Stimulated activated naive CD8-positive, alpha-beta T cell treated with anti-CD3 and anti-CD28 coated beads, Interleukin-15, Interleukin-2, amounts not matched to agents 100 ng/mL and 50 ng/mL, for 24 hours (primary cell): ENCODE measurements around the gene SLC13A1.

Source experiments
- H3K27ac Mint-ChIP-seq: one replicate; pipeline ENCODE4 v1.8.0; 2021; ENCODE audit warnings: mild to moderate bottlenecking, mixed read lengths
- H3K27me3 Mint-ChIP-seq: one replicate; pipeline ENCODE4 v1.8.0; 2021; ENCODE audit warnings: mixed read lengths
- H3K36me3 Mint-ChIP-seq: one replicate; pipeline ENCODE4 v1.8.0; 2021; ENCODE audit warnings: low read depth, mixed read lengths
- H3K4me1 Mint-ChIP-seq: one replicate; pipeline ENCODE4 v1.8.0; 2021; ENCODE audit warnings: low read depth, mixed read lengths
- H3K4me3 Mint-ChIP-seq: one replicate; pipeline ENCODE4 v1.8.0; 2021; ENCODE audit warnings: mild to moderate bottlenecking, mixed read lengths
- H3K9me3 Mint-ChIP-seq: one replicate; pipeline ENCODE4 v1.8.0; 2021; ENCODE audit warnings: mixed read lengths

SLC13A1 gene

DNA sequence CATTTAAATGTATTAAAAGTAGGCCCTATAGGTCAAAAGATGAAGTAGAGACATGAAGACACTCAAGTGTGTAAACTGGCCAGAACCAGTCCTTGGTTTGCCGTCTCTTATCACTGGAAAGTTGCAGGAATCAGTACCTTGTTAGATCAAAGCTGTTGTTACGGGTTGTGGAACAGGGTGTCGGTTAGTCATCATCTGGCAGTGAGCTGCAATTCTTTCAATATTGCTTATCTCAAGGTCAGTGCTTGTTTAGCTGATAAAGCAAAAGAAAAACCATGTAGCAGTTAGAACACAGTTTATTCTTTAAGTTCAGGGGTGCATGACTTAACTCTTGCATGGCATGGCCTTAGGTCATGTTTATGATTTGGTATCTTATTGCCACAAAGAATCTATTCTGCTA lies 10.0 kb upstream of the SLC13A1 start:
- Mint-ChIP-seq H3K27me3 (no peaks in the 10 kb centered on the region), H3K4me1 (no peaks in the 10 kb centered on the region), H3K4me3 (no peak overlapping the region), H3K27ac (no peak overlapping the region), H3K36me3 (no peaks in the 10 kb centered on the region), H3K9me3 (peaks cover 4% of the 10 kb centered on the region)

DNA sequence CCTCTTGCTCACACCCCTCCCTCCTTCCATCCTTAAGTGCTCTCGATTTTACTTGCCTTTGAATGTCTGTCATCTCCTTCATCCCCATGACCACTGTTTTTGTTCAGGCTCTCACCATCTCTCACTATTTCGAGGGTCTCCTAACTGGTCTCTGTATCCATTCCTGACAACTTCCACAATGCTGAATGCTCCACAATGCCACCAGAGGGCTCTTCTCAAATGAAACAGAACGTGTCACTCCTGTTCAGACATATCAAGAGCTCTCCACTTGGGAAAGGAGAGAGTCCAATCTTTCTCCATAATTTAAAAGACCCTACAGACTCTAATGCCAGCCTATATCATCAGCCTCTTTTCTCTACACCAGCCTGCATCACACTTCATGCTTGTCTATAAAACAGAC lies 9.0 kb upstream of the SLC13A1 start:
- H3K9me3 Mint-ChIP-seq, result peaks cover 4% of the 10 kb centered on the region
- H3K4me3 Mint-ChIP-seq, result no peak overlapping the region
- no peaks in the 10 kb centered on the region for H3K36me3 Mint-ChIP-seq
- H3K27ac Mint-ChIP-seq, result no peak overlapping the region
- no peaks in the 10 kb centered on the region for H3K27me3 Mint-ChIP-seq
- H3K4me1 Mint-ChIP-seq, result no peaks in the 10 kb centered on the region

DNA sequence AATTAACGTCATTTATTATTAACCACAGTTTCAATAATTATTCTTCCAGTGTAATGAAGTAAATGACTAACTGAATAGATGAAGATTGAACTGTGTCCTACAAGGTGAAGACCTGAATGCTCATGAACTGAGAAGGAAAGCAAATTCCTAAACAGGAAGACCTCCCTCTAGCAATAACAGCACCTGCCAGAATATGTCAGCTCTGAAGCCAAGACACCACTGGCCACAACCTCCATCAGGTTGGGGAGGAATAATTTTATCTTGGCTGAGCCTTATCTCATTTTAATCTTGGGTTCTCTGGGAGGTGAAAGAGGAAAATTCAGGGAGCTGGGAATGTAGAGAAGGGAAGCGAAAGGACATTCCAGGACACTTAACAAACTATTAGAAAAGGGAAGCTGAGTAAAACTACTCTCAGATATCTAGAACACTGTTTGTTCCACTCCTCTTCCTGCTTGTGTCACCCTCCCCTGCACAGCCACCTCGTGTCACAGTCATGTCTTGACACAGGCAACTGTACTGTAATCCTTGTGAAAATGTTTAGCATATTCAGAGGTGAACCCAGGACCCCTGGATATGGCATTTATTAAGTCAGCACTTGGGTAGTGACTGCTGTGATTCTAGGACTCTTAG lies 4.6 kb upstream of the SLC13A1 start:
- Mint-ChIP-seq H3K9me3 (no peaks in the 10 kb centered on the region), H3K27ac (no peak overlapping the region), H3K36me3 (no peaks in the 10 kb centered on the region), H3K27me3 (no peaks in the 10 kb centered on the region), H3K4me1 (no peaks in the 10 kb centered on the region), H3K4me3 (no peak overlapping the region)

DNA sequence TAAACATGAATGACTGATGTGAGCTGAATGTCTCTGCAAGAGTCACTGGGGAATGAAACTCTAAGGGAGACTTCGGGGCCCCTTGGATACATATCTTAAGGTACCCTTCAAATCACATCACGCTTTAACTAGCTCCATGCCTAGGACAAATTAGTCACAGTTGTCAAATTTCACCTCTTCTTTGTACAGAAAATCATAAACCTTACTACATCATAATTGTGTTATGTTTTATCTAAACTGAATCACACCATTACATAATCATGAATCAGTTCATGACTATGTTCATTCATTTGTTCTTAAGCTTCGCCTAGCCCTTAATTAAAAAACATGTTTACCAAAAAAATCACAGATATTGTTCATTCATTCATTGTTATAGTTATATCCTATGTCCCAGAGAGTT lies 2.1 kb upstream of the SLC13A1 start:
- H3K4me3 Mint-ChIP-seq, result no peak overlapping the region
- no peaks in the 10 kb centered on the region for H3K27me3 Mint-ChIP-seq
- H3K27ac Mint-ChIP-seq, result no peak overlapping the region
- no peaks in the 10 kb centered on the region for H3K36me3 Mint-ChIP-seq
- no peaks in the 10 kb centered on the region for H3K9me3 Mint-ChIP-seq
- no peaks in the 10 kb centered on the region for H3K4me1 Mint-ChIP-seq

DNA sequence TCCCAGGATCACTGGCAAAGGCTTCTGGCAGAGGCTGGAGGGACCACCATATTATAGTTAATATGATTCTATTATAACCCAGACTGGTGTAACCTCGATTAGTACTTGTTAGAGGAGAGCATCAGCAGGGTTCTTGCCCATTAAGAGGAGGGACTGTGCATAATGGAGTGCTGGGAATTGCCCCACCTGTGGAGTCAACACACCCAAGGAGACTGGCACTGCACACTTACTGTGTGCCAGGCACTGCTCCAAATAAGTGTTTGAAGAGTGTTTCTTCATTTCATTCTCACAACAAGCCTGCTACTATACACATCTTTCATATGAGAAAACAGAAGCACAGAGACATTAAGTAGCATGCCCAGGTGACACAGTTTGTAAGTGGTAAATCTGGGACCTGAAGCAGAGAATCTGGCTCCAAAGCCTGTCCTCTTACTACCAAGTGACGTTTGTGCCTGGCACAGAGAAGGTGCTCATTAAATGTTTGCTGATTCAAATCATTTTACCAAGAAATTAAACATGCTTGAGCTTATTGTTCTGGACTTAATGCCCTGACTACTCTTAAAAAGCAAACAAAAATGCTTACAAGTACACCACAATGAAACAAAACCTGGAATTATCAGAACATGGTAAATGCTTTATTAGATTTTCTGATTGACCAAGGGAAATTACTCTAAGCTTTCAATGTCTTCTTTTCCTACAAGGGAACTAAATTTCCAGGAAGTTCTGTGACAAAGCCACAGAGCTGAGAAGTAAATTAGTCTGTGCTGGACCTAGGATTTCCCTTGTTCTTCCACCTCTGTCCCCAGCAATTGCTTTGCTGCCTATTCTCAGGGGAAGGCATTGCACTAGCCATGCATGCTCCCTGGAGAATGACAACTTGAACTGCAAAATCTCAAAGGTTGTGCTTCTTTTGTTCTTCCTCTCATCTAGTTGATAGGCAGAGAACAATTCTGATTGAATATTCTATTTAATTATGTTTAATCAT lies 809 bp downstream of the SLC13A1 start:
- no peak overlapping the region for H3K27ac Mint-ChIP-seq
- no peaks in the 10 kb centered on the region for H3K9me3 Mint-ChIP-seq
- H3K4me1 Mint-ChIP-seq, result no peaks in the 10 kb centered on the region
- no peaks in the 10 kb centered on the region for H3K27me3 Mint-ChIP-seq
- H3K36me3 Mint-ChIP-seq, result no peaks in the 10 kb centered on the region
- no peak overlapping the region for H3K4me3 Mint-ChIP-seq

DNA sequence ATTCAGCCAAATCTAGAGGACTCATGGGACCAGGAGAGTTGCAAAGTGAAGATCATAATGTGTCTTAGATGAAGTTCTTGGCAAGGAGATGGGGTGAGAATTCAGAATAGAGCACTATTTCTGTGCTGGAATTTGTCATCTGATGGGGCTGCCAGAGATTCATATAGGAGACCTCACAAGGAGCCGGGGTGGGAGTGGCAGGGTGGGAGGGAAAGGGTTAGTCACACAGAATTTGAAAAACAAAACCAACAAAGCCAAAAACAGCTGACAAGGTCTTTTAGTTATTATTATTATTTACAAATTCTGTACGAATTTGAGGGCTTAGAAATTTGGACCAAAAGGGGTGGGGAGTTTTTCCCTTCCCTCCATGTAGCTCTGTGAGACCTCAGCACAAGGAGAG lies 1.7 kb downstream of the SLC13A1 start:
- Mint-ChIP-seq H3K27me3 (no peaks in the 10 kb centered on the region), H3K27ac (no peak overlapping the region), H3K36me3 (no peaks in the 10 kb centered on the region), H3K4me3 (no peak overlapping the region), H3K4me1 (no peaks in the 10 kb centered on the region), H3K9me3 (no peaks in the 10 kb centered on the region)

DNA sequence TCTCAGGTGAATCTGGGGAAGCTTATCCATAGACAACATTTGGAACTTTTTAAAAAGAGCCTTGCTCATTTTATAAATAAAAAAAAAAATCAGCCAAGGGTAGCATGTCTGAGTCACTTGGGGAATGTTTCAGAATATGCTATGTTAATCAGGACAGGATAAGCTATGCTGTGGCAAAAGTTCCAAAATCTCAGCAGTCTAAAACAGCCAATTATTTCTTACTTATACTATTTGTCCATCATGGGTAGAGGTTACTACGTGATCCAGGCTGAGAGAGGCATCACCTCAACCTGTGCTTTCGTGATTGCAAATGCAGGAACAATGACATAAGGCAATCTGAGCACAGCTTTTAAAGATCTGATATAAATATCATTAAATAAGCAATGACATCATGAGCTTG lies 6.5 kb downstream of the SLC13A1 start:
- H3K27me3 Mint-ChIP-seq, result no peaks in the 10 kb centered on the region
- no peak overlapping the region for H3K4me3 Mint-ChIP-seq
- no peaks in the 10 kb centered on the region for H3K9me3 Mint-ChIP-seq
- H3K36me3 Mint-ChIP-seq, result no peaks in the 10 kb centered on the region
- no peaks in the 10 kb centered on the region for H3K4me1 Mint-ChIP-seq
- no peak overlapping the region for H3K27ac Mint-ChIP-seq

DNA sequence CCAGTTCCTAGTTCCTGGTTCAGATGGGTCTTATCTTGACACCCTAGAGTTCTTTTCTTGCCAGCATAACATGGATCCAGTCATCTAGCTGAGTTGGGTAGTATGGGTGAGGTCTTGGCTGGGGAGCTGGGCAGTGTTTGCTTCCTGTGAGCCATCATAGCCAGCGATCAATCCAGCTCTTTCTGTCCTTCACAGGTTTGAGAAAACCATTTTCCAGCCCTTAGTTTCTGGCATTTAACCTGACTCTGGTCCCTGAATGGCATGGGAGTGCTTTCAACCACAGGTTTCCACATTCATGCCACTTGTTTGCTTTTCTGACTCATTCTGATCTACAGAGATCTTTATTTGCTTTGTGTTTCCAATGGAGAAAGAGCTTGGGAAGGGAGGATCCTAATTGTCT lies 8.6 kb downstream of the SLC13A1 start:
- Mint-ChIP-seq H3K36me3 (no peaks in the 10 kb centered on the region), H3K27ac (no peak overlapping the region), H3K4me1 (no peaks in the 10 kb centered on the region), H3K4me3 (no peak overlapping the region), H3K9me3 (no peaks in the 10 kb centered on the region), H3K27me3 (no peaks in the 10 kb centered on the region)

DNA sequence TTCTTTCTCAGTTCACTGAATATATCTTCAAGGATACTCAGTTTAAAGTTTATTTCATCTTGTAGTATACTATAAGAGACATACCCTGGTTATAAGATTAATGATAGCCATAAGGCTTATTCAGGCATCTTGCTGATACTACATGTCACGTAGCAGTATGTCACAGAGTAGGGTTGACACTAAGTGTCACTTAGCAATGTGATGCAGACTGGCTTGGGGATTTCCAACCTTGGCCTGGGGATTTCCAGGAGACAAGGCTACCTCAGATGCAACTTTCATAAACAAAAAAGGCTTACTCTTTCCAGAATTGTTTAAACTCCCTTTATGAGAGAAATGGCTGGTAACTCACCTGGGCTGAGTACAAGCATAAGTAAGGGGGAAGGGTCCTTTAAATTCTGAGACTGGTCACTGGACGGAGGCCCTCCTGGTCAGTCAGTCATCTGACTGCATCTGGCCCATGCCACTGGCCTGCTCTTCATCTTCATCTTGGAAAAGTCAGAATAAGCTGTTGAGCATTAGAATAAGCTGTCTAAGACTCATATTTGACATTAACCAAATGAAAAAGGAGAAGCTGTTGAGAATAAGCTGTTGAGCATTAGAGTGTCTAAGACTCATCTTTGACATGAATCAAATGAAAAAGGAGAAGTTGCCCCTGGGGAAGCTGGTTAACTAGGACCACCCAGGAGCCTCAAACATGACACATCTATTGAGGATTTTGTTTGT lies 9.5 kb downstream of the SLC13A1 start:
- H3K27ac Mint-ChIP-seq, result no peak overlapping the region
- no peaks in the 10 kb centered on the region for H3K4me1 Mint-ChIP-seq
- H3K27me3 Mint-ChIP-seq, result no peaks in the 10 kb centered on the region
- no peak overlapping the region for H3K4me3 Mint-ChIP-seq
- no peaks in the 10 kb centered on the region for H3K9me3 Mint-ChIP-seq
- no peaks in the 10 kb centered on the region for H3K36me3 Mint-ChIP-seq

DNA sequence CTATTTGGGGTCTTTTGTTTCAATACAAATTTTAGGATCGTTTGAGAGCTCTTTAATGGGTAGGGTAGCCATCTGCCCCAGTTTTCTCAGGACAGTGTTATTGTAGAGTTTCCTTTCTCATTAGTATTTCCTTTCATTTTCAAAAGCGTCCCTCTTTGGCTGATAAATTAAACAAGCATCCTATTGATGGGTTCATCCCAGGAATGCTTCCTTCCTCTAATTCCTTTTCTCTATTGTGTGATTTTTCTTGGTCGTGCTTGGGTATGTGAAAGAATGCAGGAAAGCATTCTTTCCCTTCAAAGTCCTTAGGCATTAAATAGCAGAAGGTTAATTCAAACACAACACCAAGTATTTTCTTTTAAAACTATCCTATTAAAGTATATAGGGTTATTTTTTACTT lies 14.0 kb downstream of the SLC13A1 start:
- Mint-ChIP-seq H3K36me3 (no peaks in the 10 kb centered on the region), H3K9me3 (peaks cover 6% of the 10 kb centered on the region), H3K27ac (no peak overlapping the region), H3K4me3 (no peak overlapping the region), H3K4me1 (no peaks in the 10 kb centered on the region), H3K27me3 (no peaks in the 10 kb centered on the region)

DNA sequence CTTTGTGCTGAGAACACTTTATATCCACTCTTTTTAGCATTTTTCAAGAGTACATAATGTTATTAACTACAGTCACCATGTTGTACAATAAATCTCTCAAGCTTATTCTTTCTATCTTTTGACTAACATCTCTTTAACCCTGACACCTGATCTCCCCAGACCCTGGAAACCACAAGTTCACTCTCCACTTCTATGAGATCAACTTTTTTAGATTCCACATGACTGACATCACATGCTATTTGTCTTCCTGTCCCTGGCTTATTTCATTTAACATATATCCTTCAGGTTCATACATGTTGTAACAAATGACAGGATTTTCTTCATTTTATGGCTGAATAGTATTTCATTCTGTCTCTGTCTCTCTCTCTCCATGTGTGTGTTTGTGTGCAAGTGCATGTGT lies 15.5 kb downstream of the SLC13A1 start:
- no peaks in the 10 kb centered on the region for H3K4me1 Mint-ChIP-seq
- H3K27ac Mint-ChIP-seq, result no peak overlapping the region
- H3K27me3 Mint-ChIP-seq, result no peaks in the 10 kb centered on the region
- H3K36me3 Mint-ChIP-seq, result no peaks in the 10 kb centered on the region
- peaks cover 6% of the 10 kb centered on the region for H3K9me3 Mint-ChIP-seq
- H3K4me3 Mint-ChIP-seq, result no peak overlapping the region

DNA sequence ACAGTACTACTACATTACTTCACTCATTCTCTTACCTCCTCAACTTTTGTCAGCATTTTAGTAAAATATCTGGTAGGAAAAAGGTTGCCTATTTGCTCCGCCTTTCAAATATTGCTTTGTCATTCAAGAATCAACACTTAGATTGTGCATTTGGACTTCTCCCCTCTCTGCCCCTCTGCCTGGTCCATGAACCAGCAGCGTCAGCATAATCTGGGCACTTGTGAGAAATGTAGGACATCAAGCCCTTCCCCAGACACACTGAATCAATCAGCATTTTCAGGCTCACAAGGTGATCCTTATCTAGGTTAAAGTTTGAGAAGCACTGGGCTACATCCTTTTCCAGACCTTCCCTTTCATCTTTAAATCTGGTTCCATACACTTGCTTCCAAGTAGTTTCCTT lies 16.3 kb downstream of the SLC13A1 start:
- H3K27me3 Mint-ChIP-seq, result no peaks in the 10 kb centered on the region
- H3K9me3 Mint-ChIP-seq, result peaks cover 6% of the 10 kb centered on the region
- H3K4me1 Mint-ChIP-seq, result no peaks in the 10 kb centered on the region
- no peaks in the 10 kb centered on the region for H3K36me3 Mint-ChIP-seq
- H3K4me3 Mint-ChIP-seq, result no peak overlapping the region
- no peak overlapping the region for H3K27ac Mint-ChIP-seq

DNA sequence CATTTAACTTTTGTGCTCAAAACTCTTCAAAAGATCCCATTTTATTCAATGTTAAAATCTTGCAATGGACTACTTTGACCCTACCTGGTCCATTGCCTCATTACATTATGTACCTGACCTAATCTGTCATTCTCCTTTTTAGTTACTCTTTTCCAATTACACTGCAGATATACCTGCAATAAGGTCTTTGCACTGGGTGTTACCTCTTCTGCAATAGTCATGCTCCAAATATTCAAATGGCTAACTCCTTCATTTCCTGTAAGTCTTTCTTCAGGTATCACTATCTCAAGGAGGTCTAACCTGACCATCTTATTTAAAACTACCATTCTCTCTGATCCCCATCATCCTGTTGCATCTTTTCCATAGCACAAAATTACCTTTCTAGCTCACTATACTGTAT lies 22.3 kb downstream of the SLC13A1 start:
- Mint-ChIP-seq H3K27ac (no peak overlapping the region), H3K4me3 (no peak overlapping the region), H3K36me3 (no peaks in the 10 kb centered on the region), H3K9me3 (no peaks in the 10 kb centered on the region), H3K4me1 (no peaks in the 10 kb centered on the region), H3K27me3 (no peaks in the 10 kb centered on the region)

DNA sequence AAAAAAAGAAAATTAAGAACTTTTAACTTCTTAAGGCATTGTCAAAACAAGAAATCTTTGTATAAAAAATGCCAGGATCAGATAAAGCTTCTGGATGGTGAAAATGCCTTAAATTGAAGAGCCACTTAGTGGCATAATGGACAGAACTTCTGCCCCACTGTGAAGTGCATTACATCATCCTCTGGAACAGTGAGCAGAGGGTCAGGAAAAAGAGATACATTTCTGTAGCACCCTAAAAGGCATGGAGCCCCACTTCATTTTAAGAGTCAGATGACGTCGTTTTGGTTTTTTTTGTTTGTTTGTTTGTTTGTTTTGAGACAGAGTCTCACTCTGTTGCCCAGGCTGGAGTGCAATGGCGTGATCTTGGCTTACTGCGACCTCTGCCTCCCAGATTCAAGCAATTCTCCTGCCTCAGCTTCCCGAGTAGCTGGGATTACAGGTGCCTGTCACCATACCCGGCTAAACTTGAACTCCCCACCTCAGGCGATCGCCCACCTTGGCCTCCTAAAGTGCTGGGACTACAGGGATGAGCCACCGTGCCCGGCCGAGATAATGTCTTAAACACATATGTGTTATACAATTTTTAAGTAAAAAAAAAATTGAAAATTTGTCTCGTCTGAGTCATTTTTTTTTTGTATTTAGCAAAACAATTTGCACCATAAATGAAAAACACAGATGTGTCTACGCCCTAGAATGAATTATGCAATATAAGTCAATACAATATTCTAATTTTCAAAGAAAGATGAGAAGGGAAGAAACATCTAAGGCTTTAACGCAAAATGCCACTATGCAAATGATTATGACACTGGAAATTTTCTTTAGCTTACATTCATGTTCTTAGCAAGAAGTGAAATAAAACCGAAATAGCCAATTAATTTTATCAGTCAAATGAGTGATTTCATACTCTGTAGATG lies 29.2 kb downstream of the SLC13A1 start:
- H3K27me3 Mint-ChIP-seq, result no peaks in the 10 kb centered on the region
- no peaks in the 10 kb centered on the region for H3K4me1 Mint-ChIP-seq
- no peaks in the 10 kb centered on the region for H3K9me3 Mint-ChIP-seq
- H3K36me3 Mint-ChIP-seq, result no peaks in the 10 kb centered on the region
- H3K27ac Mint-ChIP-seq, result no peak overlapping the region
- H3K4me3 Mint-ChIP-seq, result no peak overlapping the region
